K562 (cell line): ENCODE data around the gene SCG2. TPM values are rescaled to one million over a fixed set of nuclear protein-coding genes. Genes with fewer than 3 reads are reported as not detected.

Experiments used
- ATAC-seq: fragments of 200-7000 bp; cut with Tn5 transposase; 3 replicates; pipeline ENCODE4 v1.9.1; 2020; ENCODE audit warnings: moderate library complexity
- BruUV-seq: library from RNA; stranded (reverse); fragments of 400-500 nt; replicated peaks from 2 replicates; lab custom pipeline; 2021; lab: Mats Ljungman, UMichigan
- CTCF ChIA-PET: fragments of 300-600 bp; formaldehyde crosslinking; extraction: SDS; loops from one replicate; lab custom pipeline; 2021; ENCODE audit warnings: low intra/inter-chr PET ratio; lab: Yijun Ruan, JAX
- POLR2A ChIA-PET: fragments of 300-600, 350-650 bp; sonication (Branson Sonifier 250); formaldehyde crosslinking; extraction: SDS; loops from one replicate; lab custom pipeline; 2021; ENCODE audit warnings: antibody characterized with exemption, inconsistent platforms; lab: Yijun Ruan, JAX
- DNase-seq, 4 experiments: peaks; one replicate each; pipeline versions ENCODE4 v3.0.0 to v3.0.0-alpha.2; 2011 to 2018; ENCODE audit warnings: low spot score in 3 of 4, mixed read lengths in 3 of 4; ENCODE audit errors: extremely low read depth in 1 of 4
- FAIRE-seq: peaks from 2 replicates; lab custom pipeline; 2011; peaks lifted over from hg19 to GRCh38; lab: Jason Lieb, UNC
- H2AFZ ChIP-seq: 2 replicates; pipeline ENCODE4 v1.6.0; 2011; ENCODE audit warnings: low read depth, low read length, control low read depth, inconsistent platforms
- H3K27ac ChIP-seq: fragments of 200-600 bp; 3 replicates; pipeline ENCODE4 v1.8.0; 2011; ENCODE audit warnings: low read depth, mild to moderate bottlenecking, control low read depth, inconsistent platforms, low read length, moderate library complexity, mixed read lengths; ENCODE audit errors: extremely low read depth
- H3K27me3 ChIP-seq, 2 experiments: fragments of 300-600 bp in 1 of 2; 2 replicates in 1 of 2; 3 replicates in 1 of 2; pipeline versions ENCODE4 v1.6.0 to v1.8.0; 2011; ENCODE audit warnings: inconsistent platforms in 2 of 2, low read length in 2 of 2, mild to moderate bottlenecking in 1 of 2, mixed read lengths in 1 of 2, moderate library complexity in 1 of 2; ENCODE audit not compliant: control insufficient read depth in 2 of 2, insufficient read depth in 2 of 2
- H3K36me3 ChIP-seq: fragments of 300-600 bp; 3 replicates; pipeline ENCODE4 v1.8.0; 2011; ENCODE audit warnings: mild to moderate bottlenecking, low read length, inconsistent platforms; ENCODE audit not compliant: control insufficient read depth, insufficient read depth
- H3K4me1 ChIP-seq, 2 experiments: fragments of 200-600 bp in 1 of 2; replicated peaks in 1 of 2; 2 replicates in 1 of 2; 3 replicates in 1 of 2; pipeline versions ENCODE4 v1.5.1 to v1.8.0; 2011; ENCODE audit warnings: inconsistent platforms in 2 of 2, low read length in 2 of 2, mild to moderate bottlenecking in 1 of 2, mixed read lengths in 1 of 2, moderate library complexity in 1 of 2; ENCODE audit not compliant: control insufficient read depth in 2 of 2, insufficient read depth in 2 of 2
- H3K4me2 ChIP-seq: 2 replicates; pipeline ENCODE4 v1.6.1; 2011; ENCODE audit warnings: low read length, control low read depth, inconsistent platforms, mixed read lengths; ENCODE audit not compliant: insufficient read depth
- H3K4me3 ChIP-seq: fragments of 200-600 bp; sonication (generic), shearing (Covaris generic); 2 replicates; pipeline ENCODE4 v1.5.1; 2016; ENCODE audit warnings: control low read depth, inconsistent platforms
- H3K79me2 ChIP-seq: fragments of 200-600 bp; 3 replicates; pipeline ENCODE4 v1.8.0; 2011; ENCODE audit warnings: low read length, inconsistent platforms; ENCODE audit not compliant: control insufficient read depth, insufficient read depth
- H3K9ac ChIP-seq, 2 experiments: 2 replicates each; pipeline versions ENCODE4 v1.6.0 to v1.6.1; 2011; ENCODE audit warnings: low read depth in 2 of 2, low read length in 2 of 2, control low read depth in 1 of 2, inconsistent platforms in 1 of 2, mild to moderate bottlenecking in 1 of 2, mixed read lengths in 1 of 2; ENCODE audit not compliant: insufficient read depth in 1 of 2
- H3K9me1 ChIP-seq: one replicate; pipeline ENCODE4 v1.6.0; 2011; ENCODE audit warnings: inconsistent platforms, mild to moderate bottlenecking, low read length, moderate library complexity; ENCODE audit not compliant: control insufficient read depth, insufficient read depth
- H3K9me3 ChIP-seq: replicated peaks from 2 replicates; pipeline ENCODE4 v1.5.1; 2011; ENCODE audit warnings: low read depth, low read length, inconsistent platforms; ENCODE audit not compliant: control insufficient read depth, insufficient read depth
- H4K20me1 ChIP-seq: replicated peaks from 2 replicates; pipeline ENCODE4 v1.6.1; 2011; ENCODE audit warnings: low read length, inconsistent platforms, mixed read lengths; ENCODE audit not compliant: control insufficient read depth, insufficient read depth
- CBX5 ChIP-seq: IDR thresholded peaks from 2 replicates; pipeline ENCODE4 v1.6.1; 2014; ENCODE audit warnings: low read depth, borderline replicate concordance
- EGR1 ChIP-seq: fragments of 450-650 bp; conservative IDR thresholded peaks from 2 replicates; pipeline ENCODE4 v1.6.1; 2017; ENCODE audit warnings: mild to moderate bottlenecking
- ELF2 ChIP-seq: fragments of 250-450 bp; sonication (Bioruptor Pico); IDR thresholded peaks from 2 replicates; pipeline ENCODE4 v1.5.0; 2021; ENCODE audit warnings: mild to moderate bottlenecking
- GABPA ChIP-seq: fragments of 200-800 bp; sonication (Bioruptor generic); conservative IDR thresholded peaks from 2 replicates; pipeline ENCODE4 v1.6.1; 2016; ENCODE audit warnings: low read depth, missing genetic modification characterization, missing compliant biosample characterization
- JUNB ChIP-seq: fragments of 450-650 bp; formaldehyde crosslinking; conservative IDR thresholded peaks from 2 replicates; pipeline ENCODE4 v1.4.0; 2020; ENCODE audit warnings: mild to moderate bottlenecking
- MCM5 ChIP-seq: fragments of 450-650 bp; IDR thresholded peaks from 2 replicates; pipeline ENCODE4 v1.6.1; 2016; ENCODE audit warnings: low read depth
- RFX1 ChIP-seq: fragments of 450-650 bp; IDR thresholded peaks from 2 replicates; pipeline ENCODE4 v1.6.1; 2016; ENCODE audit warnings: mild to moderate bottlenecking, moderate library complexity
- ZNF174 ChIP-seq: fragments of 250-450 bp; sonication (Bioruptor Pico); IDR thresholded peaks from 2 replicates; pipeline ENCODE4 v1.4.0; 2020; ENCODE audit warnings: mild to moderate bottlenecking
- ZNF184 ChIP-seq: sonication (generic); formaldehyde crosslinking; IDR thresholded peaks from 2 replicates; pipeline ENCODE4 v1.5.0; 2020; ENCODE audit warnings: missing genetic modification reagents
- ZNF212 ChIP-seq: fragments of 450-650 bp; formaldehyde crosslinking; IDR thresholded peaks from 2 replicates; pipeline ENCODE4 v1.4.0; 2020; ENCODE audit warnings: mild to moderate bottlenecking
- WGBS: fragments of 100-300 bp; shearing (Covaris generic); methylation state at CpG from one replicate; pipeline ENCODE4 v1.1.6; 2016; ENCODE audit warnings: low coverage, mixed read lengths; ENCODE audit not compliant: insufficient coverage; ENCODE audit errors: missing lambda C conversion rate; 5-methylcytosine and 5-hydroxymethylcytosine counted together
- in situ Hi-C: fragments of 300-500 bp; cut with MboI; formaldehyde crosslinking; loops from 4 replicates; pipeline ENCODE4 v1.15.0; 2018; ENCODE audit warnings: inconsistent platforms, mixed read lengths
- intact Hi-C: fragments of 100-400 bp; cut with micrococcal nuclease; formaldehyde crosslinking; loops from 2 replicates; pipeline ENCODE4 v1.14.2; 2022
- polyA plus RNA-seq, 8 experiments: library from polyadenylated mRNA; depleted of rRNA in 4 of 8; stranded (reverse) in 5 of 8; unstranded in 3 of 8; fragments of >200 nt; fragmentation: Nextera tagmentation in 2 of 8; fragmentation: Illumina TruSeq in 1 of 8; extraction: Ambion mirVana in 2 of 8; extraction: Trizol in 1 of 8; gene quantifications; 2 replicates each; pipeline versions ENCODE4 v1.2.1 to v1.2.3, GENCODE V29; 2011 to 2014; ENCODE audit warnings: inconsistent platforms in 1 of 8, missing spikeins in 1 of 8
- total RNA-seq, 7 experiments: library from RNA; depleted of rRNA in 6 of 7; stranded (reverse); fragments of >200 nt in 6 of 7; fragmentation: Illumina TruSeq in 2 of 7; extraction: Trizol in 2 of 7; gene quantifications; 2 replicates each; pipeline versions ENCODE4 v1.2.1 to v1.2.3, GENCODE V29; 2011 to 2021; ENCODE audit warnings: low replicate concordance in 1 of 7
- TF ChIP-seq, protein P1 (sequence below), 3 experiments: IDR thresholded peaks in 2 of 3; conservative IDR thresholded peaks in 1 of 3; 2 replicates each; pipeline ENCODE4 v1.5.1; 2011 to 2012; ENCODE audit warnings: low read length in 3 of 3, mild to moderate bottlenecking in 3 of 3, control low read depth in 2 of 3, improper control_type of control experiment in 1 of 3, inconsistent platforms in 1 of 3, low read depth in 1 of 3, mixed read lengths in 1 of 3, moderate library complexity in 1 of 3; ENCODE audit not compliant: insufficient read depth in 2 of 3
- TF ChIP-seq, protein P2 (sequence below): fragments of 200-800 bp; sonication (Bioruptor generic); IDR thresholded peaks from 2 replicates; pipeline ENCODE4 v1.6.1; 2017; ENCODE audit warnings: missing genetic modification characterization, missing compliant biosample characterization
- TF ChIP-seq, protein P3 (sequence below): sonication (generic); formaldehyde crosslinking; IDR thresholded peaks from 2 replicates; pipeline ENCODE4 v1.8.0; 2022; ENCODE audit warnings: missing genetic modification reagents, mild to moderate bottlenecking, moderate library complexity, borderline replicate concordance

Gene SCG2
- total and polyA plus RNA-seq, 9 of the 15 experiments (the other 6 are each of a cell fraction or from before 2014, with no cell fraction given) = 0.07 to 1.6 (median 1.1) TPM

DNA sequence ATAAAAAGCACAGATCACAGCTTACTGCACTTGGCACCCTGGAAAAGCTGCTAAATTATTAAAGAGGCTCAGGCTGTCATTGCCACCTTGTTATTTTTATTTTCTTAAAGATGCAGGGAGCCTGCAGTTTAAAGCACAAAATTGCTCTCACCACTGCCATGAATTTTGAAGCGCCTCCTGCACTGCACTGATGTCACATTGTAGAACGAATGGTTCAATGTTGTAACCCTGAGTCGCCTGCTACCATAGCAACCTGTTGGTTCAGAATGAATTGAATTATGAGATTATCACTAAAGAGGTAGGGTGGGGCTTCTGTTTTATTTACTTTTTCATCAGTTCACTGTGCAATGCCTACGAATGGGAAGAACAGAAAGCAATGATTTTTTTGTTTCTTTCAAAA lies 16.5 kb downstream of the SCG2 start:
- CTCF ChIA-PET = no interaction called here
- Histone ChIP-seq H3K9ac (no peak overlapping the region), H3K79me2 (no peaks in the 10 kb centered on the region), H3K4me1 (no peaks in the 10 kb centered on the region), H4K20me1 (no peaks in the 10 kb centered on the region), H3K27ac (no peak overlapping the region), H3K4me3 (no peak overlapping the region), H3K4me2 (no peak overlapping the region), H3K9me1 (no peaks in the 10 kb centered on the region), H3K36me3 (no peaks in the 10 kb centered on the region), H2AFZ (no peak overlapping the region), H3K27me3 (no peaks in the 10 kb centered on the region), H3K9me3 (no peaks in the 10 kb centered on the region)
- POLR2A ChIA-PET = interaction anchor here (1.5 kb wide), 1 partner anchor 16 kb away, joined by 3 read pairs; no protein-coding TSS in a partner anchor
- no peak for FAIRE-seq
- in situ Hi-C loops = no loop called here
- no peak for ATAC-seq
- DNase-seq = no peak
- intact Hi-C loops = no loop called here
- no TSS peak for BruUV-seq
- TF ChIP-seq RFX1 = 0 out of 2 replicates have a peak, but pooled peaks have one; percentile 15
- TF ChIP-seq ZNF184 = no peak
- 4% methylated on average over 4 of the region's 4 CpGs for WGBS

DNA sequence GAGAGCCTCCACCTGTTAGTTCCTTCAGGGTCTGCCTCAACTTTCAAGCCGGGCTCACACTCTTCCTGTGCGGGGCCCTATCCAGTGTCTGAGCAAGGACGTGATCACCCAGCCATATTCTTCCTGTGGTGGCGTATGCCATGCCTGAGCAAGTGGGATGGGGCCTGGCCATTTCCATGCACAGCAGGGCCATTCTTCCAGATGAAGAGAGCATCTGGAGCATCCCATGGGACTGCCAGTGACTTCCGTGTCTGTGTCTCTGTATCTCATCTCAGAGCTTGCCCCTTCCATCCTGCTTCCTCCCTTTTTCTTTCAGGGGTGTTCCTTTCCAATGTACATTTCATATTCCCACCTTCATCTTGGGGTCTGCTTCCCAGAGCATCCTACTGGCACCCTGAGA lies 20.2 kb downstream of the SCG2 start:
- ATAC-seq (no peak), FAIRE-seq (no peak), DNase-seq (no peak)
- POLR2A ChIA-PET = no interaction called here
- in situ Hi-C loops = no loop called here
- H4K20me1 ChIP-seq = no peaks in the 10 kb centered on the region
- intact Hi-C loops = no loop called here
- CTCF ChIA-PET = no interaction called here
- H3K4me1 ChIP-seq = no peaks in the 10 kb centered on the region
- WGBS = 0% methylated on average over 4 of the region's 5 CpGs
- H3K9me1 ChIP-seq = no peaks in the 10 kb centered on the region
- H3K4me3 ChIP-seq = no peak overlapping the region
- no peak overlapping the region for H3K9ac ChIP-seq
- no peak overlapping the region for H2AFZ ChIP-seq
- no peaks in the 10 kb centered on the region for H3K27me3 ChIP-seq
- no peaks in the 10 kb centered on the region for H3K79me2 ChIP-seq
- no TSS peak for BruUV-seq
- H3K4me2 ChIP-seq = no peak overlapping the region
- H3K27ac ChIP-seq = no peak overlapping the region
- H3K36me3 ChIP-seq = no peaks in the 10 kb centered on the region
- no peaks in the 10 kb centered on the region for H3K9me3 ChIP-seq
- no peak for TF ChIP-seq EGR1
- no peak for TF ChIP-seq CBX5
- TF ChIP-seq ZNF174 (CRISPR knock-in tag) = no peak
- no peak for TF ChIP-seq JUNB (CRISPR knock-in tag)
- TF ChIP-seq, protein P1, sequence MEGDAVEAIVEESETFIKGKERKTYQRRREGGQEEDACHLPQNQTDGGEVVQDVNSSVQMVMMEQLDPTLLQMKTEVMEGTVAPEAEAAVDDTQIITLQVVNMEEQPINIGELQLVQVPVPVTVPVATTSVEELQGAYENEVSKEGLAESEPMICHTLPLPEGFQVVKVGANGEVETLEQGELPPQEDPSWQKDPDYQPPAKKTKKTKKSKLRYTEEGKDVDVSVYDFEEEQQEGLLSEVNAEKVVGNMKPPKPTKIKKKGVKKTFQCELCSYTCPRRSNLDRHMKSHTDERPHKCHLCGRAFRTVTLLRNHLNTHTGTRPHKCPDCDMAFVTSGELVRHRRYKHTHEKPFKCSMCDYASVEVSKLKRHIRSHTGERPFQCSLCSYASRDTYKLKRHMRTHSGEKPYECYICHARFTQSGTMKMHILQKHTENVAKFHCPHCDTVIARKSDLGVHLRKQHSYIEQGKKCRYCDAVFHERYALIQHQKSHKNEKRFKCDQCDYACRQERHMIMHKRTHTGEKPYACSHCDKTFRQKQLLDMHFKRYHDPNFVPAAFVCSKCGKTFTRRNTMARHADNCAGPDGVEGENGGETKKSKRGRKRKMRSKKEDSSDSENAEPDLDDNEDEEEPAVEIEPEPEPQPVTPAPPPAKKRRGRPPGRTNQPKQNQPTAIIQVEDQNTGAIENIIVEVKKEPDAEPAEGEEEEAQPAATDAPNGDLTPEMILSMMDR (IDR thresholded peaks at IDR 0.05 in 2 of 3, conservative IDR thresholded peaks at IDR 0.05 in 1 of 3; ENCODE audit: insufficient read depth in 2 of 3, low read depth in 1 of 3, low read length in 3 of 3) = no peak
- TF ChIP-seq GABPA = no peak
- TF ChIP-seq, protein P2, sequence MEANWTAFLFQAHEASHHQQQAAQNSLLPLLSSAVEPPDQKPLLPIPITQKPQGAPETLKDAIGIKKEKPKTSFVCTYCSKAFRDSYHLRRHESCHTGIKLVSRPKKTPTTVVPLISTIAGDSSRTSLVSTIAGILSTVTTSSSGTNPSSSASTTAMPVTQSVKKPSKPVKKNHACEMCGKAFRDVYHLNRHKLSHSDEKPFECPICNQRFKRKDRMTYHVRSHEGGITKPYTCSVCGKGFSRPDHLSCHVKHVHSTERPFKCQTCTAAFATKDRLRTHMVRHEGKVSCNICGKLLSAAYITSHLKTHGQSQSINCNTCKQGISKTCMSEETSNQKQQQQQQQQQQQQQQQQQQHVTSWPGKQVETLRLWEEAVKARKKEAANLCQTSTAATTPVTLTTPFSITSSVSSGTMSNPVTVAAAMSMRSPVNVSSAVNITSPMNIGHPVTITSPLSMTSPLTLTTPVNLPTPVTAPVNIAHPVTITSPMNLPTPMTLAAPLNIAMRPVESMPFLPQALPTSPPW (CRISPR knock-in tag) = no peak
- TF ChIP-seq ZNF212 (CRISPR knock-in tag) = no peak
- TF ChIP-seq MCM5 = no peak
- no peak for TF ChIP-seq ELF2 (CRISPR knock-in tag)
- TF ChIP-seq, protein P3, sequence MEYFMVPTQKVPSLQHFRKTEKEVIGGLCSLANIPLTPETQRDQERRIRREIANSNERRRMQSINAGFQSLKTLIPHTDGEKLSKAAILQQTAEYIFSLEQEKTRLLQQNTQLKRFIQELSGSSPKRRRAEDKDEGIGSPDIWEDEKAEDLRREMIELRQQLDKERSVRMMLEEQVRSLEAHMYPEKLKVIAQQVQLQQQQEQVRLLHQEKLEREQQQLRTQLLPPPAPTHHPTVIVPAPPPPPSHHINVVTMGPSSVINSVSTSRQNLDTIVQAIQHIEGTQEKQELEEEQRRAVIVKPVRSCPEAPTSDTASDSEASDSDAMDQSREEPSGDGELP (CRISPR knock-in tag) = no peak
